Measurements from ENCODE around the gene OSBP2.
"Not testable (repeated sequence)": the region's sequence is repeated elsewhere in the genome, so short reads cannot be mapped to it uniquely, and the experiment has no call there.

Gene OSBP2

GRCh38 chr22:30717331-30717921 is 22.8 kb downstream of the OSBP2 start:
- no peak for DNase-seq (ENCODE audit: low read depth in 4 of 4, low spot score in 1 of 4)

DNA sequence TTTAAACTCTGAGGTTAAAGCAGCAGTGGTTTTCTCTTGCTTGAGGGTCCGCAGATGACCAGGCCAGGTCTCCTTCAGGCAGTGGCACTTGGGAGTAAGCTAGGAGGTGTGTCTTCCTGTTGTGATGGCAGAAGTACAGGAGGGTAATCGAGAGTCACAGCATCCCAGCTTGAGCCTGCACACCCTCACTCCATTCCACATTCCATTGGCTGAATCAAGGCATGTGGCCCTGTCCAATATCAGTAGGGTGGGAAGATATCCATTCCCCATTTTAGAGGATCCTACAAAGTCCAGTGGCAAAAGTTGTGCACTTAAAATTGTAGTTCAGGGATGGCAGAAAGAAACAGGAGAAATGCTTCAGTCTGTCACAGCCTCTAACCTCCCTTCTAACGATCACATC is 23.3 kb downstream of the OSBP2 start:
- no peak for DNase-seq (ENCODE audit: low read depth in 4 of 4, low spot score in 1 of 4)

DNA sequence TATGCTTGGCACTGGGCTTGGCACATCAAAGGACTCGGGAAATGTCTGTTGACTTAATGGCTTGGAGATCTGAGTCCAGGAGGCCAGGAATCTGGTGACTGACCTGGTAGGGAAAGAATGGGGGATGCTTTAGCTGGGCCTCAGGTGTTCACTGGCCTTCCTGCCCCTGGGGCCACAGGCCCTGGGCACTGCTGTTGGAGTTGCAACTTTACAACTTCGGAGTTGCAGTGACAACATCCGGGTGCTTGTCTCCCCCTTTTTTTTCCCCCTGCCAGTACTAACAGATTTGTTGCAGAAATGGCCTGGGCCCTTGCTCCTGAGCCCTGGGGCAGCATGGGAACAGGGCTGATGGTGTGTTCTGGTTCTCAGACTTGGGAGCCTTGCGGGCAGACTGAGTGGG is 23.8 kb downstream of the OSBP2 start:
- no peak for DNase-seq (ENCODE audit: low read depth in 4 of 4, low spot score in 1 of 4)

- DNase-seq (ENCODE audit: low read depth in 4 of 4, low spot score in 1 of 4): no peak
Measured at GRCh38 chr22:30718938-30719337, 24.3 kb downstream of the OSBP2 start.

- no peak for DNase-seq (ENCODE audit: low read depth in 4 of 4, low spot score in 1 of 4)
Measured at GRCh38 chr22:30720263-30720837, 25.7 kb downstream of the OSBP2 start.

GRCh38 chr22:30721741-30722140 is 27.1 kb downstream of the OSBP2 start:
- DNase-seq (ENCODE audit: low read depth in 4 of 4, low spot score in 1 of 4): no peak

DNA sequence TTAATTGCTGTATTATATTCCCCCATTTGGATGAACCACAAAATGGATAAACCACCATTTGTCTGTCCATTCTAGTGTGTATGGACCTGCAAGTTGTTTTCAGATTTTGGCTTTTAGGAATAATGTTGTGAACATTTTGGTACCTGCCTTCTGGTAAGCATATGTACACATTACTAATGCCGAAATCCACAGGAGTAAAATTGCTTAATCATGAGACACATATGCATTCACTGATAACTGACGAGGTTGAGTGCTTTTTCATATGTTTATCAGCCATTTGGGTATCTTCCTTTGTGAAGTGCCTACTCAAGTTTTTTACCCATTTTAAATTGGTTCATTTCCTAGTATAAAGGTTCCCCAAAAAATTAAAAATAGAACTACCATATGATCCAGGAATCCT is 34.2 kb downstream of the OSBP2 start:
- DNase-seq (ENCODE audit: low read depth in 4 of 4, low spot score in 1 of 4): no peak

DNA sequence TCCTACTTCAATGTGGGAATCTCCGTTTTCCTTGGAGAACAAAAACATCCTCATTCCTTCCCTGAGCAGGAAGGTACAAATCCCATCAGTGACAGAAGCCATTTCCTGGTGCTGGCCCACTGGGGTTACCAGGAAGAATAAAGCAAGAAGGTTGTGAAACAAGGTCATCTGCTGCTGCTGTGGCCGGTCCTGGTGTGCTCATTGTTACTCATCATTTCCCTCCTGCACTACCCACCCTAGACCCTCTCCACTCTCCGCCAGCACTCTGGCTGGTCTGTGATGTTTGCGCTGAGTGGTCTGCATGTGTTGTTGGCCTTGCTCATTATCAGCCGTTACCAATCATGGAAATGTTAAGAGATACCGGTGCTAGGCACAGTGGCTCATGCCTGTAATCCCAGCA is 37.0 kb downstream of the OSBP2 start:
- DNase-seq (ENCODE audit: low read depth in 4 of 4, low spot score in 1 of 4): no peak

DNA sequence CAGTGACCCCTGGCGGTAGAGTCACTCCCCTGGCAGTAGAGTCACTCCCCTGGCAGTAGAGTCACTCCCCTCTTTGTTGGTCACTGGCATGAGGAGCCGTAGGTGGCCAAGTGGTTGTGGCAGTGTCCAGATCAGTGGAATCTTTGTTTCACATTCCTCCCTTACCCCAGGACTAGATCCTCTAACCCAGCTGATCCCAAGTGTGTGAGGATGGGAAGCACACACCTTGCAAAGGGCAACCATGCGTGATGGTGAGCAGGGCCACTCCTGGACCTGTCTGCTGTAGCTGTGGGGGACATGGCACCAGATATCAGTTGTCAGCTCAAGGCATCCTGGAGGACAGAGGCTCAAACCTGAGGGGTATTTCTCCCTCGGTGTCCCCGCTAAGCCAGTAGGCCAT is 37.8 kb downstream of the OSBP2 start:
- DNase-seq (ENCODE audit: low read depth in 4 of 4, low spot score in 1 of 4): no peak

- no peak for DNase-seq (ENCODE audit: low read depth in 4 of 4, low spot score in 1 of 4)
Measured at GRCh38 chr22:30733181-30733631, 38.5 kb downstream of the OSBP2 start.

- not testable (repeated sequence) for DNase-seq (ENCODE audit: low read depth in 4 of 4, low spot score in 1 of 4)
Measured at GRCh38 chr22:30740007-30740406, 45.3 kb downstream of the OSBP2 start.

- not testable (repeated sequence) for DNase-seq (ENCODE audit: low read depth in 4 of 4, low spot score in 1 of 4)
Measured at GRCh38 chr22:30740511-30740910, 45.8 kb downstream of the OSBP2 start.

DNA sequence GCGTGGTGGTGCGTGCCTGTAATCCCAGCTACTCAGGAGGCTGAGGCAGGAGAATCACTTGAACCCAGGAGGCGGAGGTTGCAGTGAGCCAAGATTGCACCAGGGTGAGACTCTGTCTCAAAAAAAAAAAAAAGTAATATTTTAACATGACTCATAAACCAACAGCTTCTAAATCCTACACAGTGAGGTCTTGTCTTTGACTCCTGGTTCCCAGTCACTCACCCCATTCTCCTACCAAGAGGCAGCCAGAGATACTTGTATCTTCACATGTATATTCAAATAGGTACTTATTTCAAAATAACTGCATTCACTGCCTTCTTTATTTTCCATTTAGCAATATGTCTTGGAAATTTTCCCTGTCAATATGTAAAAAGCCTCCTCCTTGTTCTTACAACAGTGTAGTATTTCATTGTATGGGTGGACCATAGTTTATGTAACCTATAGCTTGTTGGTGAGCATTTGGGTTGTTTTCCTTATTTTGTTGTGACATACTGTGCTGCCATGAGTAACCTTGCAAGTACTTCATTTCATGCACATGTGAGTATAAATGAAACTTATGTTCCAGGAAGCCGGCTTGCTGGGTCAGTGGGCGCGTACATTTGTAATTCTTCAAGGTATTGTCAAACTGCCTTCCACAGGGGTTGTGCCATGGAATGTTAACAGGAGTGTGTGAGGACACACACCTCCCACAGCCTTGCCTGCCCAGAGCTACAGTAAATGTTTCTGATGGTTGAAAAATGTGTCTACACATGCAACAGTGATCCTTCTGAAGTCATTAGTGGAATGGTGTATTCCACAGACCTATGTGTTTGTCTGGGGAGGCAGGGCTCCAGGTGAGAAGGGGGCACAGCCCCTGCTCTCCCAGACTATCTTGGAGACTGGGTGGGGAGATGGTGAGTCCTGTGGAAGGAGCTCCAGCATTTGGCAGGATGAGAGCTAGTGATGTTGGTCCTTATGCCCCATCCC is 47.9 kb downstream of the OSBP2 start:
- DNase-seq (ENCODE audit: low read depth in 4 of 4, low spot score in 1 of 4): no peak

DNA sequence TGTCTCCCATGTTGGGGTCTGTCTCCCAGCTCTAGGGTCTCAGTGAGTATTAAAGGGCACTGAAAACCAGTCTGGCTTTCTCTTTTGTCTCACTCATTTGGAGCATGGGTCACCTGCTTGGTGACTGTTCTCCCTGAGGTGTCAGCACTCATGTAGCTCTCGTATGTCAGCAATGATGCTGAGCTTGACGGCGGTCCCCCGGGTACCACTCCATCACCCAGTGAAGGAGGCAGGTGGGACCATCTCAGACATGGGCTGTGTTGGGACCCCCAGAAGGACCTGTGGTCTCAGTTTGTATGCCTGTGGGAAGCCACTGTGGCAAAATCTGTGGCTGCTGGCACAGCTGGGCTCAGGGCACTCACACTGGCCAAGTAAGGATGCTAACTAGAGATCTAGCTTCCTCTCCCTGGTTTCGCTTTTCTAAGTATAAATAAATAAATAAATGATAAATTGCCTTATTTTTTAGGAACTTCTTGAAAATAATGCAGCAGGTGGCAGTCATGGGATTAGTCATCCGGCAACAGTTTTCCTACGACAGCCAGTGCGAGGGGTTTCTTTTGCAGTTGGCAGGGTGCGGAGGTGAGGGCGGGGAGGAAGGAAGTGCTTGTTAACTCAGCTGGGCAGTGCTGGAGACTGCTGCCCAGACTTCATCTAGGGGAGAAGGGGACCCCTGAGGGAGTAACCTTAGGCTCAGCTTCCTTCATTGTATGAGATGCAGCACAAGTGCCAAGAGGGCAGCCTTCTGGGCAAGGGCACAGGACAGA is 48.8 kb downstream of the OSBP2 start:
- DNase-seq (ENCODE audit: low read depth in 4 of 4, low spot score in 1 of 4): no peak

DNA sequence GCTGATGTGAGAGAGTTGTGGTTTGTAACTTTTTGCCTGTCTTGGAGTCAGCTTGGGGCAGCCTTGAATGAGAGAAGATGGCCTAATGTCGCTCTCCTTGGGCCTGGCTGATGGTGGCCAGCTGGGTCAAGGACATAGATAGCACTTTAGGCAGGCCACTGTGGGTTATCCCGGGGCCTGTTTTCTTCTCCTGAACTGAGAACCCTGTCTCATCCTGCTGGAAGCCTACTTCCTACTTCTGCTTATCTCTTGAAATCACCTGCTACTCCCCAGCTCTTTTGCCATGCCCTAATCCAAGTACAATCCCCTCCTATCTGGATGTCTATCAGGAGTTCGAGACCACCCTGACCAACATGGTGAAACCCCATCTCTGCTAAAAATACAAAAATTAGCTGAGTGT is 49.5 kb downstream of the OSBP2 start:
- no peak for DNase-seq (ENCODE audit: low read depth in 4 of 4, low spot score in 1 of 4)

DNA sequence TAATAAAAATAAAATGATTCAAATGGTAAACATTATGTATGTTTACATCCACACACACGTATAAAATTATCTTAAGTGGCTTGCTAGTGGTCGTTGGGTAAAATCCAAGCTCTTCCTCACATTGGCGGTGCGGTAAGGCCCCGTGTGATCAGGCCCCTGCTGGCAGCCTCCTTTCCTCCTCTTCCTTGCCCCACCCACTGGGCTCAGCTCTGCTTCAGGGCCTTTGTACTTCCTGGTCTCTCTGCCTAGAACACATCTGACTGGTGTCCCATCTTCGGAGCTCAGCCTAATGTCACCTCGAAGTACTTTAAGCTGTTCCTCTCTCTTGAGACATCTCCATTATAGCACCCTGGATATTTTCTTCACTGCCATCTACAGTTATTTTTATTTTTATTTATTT is 52.8 kb downstream of the OSBP2 start:
- DNase-seq (ENCODE audit: low read depth in 4 of 4, low spot score in 1 of 4): no peak

- no peak for DNase-seq (ENCODE audit: low read depth in 4 of 4, low spot score in 1 of 4)
Measured at GRCh38 chr22:30749272-30749671, 54.6 kb downstream of the OSBP2 start.

DNA sequence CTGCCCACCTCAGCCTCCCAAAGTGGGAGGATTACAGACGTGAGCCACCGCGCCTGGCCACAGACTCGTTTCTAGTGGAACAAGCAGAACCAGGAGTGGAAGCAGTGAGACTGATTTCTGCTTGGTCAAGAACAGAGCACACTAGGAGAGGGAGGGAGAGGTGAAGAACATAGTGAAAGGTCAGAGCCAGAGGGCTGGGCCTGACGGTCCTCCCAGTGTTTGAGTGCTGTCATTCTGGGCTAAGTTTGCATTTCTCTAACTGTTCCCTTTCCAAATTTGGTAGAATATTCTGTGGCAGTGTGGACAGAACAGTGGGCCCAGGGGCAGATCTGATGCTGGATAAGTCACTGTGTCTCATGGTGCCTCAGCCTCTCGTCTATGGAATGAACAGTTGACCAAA is 55.2 kb downstream of the OSBP2 start:
- DNase-seq (ENCODE audit: low read depth in 4 of 4, low spot score in 1 of 4): no peak

- DNase-seq (ENCODE audit: low read depth in 4 of 4, low spot score in 1 of 4): no peak
Measured at GRCh38 chr22:30751529-30751928, 56.9 kb downstream of the OSBP2 start.

- no peak for DNase-seq (ENCODE audit: low read depth in 4 of 4, low spot score in 1 of 4)
Measured at GRCh38 chr22:30752771-30753170, 58.1 kb downstream of the OSBP2 start.

- DNase-seq (ENCODE audit: low read depth in 4 of 4, low spot score in 1 of 4): no peak
Measured at GRCh38 chr22:30753701-30754100, 59.0 kb downstream of the OSBP2 start.
